Measurements from ENCODE around the gene INTS1. TPM values are rescaled to one million over a fixed set of nuclear protein-coding genes. Genes with fewer than 3 reads are reported as not detected.

Gene INTS1
- total RNA-seq, 2 donors from 2014 or later, result 79.0 to 153 TPM

DNA sequence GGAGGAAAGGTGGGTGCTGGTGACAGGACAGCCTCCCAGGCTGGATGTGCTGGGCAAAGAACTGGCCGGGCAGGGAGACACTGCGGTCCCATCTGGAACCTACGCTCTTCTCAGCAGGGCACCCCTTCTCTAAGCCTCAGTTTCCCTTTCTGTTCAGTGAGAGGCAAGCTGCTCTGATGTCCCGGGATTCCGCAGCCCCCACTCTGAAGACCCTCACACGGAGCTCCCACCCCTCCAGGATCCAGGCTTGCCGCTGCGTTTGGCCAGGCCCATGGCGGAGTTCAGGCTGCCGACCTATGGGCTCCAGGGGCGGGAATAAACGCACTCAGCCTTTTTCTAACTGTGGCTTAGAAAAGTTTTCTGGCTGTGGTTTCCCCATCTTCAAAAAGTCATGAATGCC lies 10.2 kb upstream of the INTS1 start:
- DNase-seq (ENCODE audit: low spot score), result no peak
- Mint-ChIP-seq H3K27me3 (peaks cover 0 to 11% of the 10 kb centered on the region in 2 donors), H3K27ac (no peak overlapping the region), H3K9me3 (peaks cover 3% of the 10 kb centered on the region), H3K36me3 (peaks cover 5% of the 10 kb centered on the region), H3K4me3 (no peak overlapping the region), H3K4me1 (ENCODE audit: low read depth in 2 of 2) (no peaks in the 10 kb centered on the region)
- ATAC-seq, result no peak

DNA sequence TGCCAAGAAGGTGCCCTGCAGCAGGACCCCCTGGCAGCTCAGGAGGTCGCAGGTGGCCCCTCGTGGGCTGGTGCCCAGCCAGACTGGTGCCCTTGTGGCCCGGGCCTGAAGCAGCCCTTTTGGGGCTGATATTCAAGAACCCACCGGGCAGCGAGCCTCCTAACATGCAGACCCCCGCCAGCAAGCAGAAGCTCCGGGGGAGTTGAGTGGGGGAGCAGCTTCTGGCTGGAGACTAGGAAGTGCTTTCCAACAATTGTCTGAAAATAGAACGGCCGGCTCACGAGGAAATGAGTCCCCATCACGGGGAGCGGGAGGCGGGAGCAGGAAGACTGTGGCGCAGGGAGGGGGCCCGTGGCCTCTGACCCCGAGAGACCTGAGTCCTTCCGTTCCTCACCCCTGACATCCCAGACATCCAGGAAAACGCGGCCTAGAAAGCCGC lies 9.5 kb upstream of the INTS1 start:
- DNase-seq (ENCODE audit: low spot score) (no peak), ATAC-seq (no peak)
- Mint-ChIP-seq H3K4me1 (ENCODE audit: low read depth in 2 of 2) (no peaks in the 10 kb centered on the region), H3K4me3 (no peak overlapping the region), H3K36me3 (no peaks in the 10 kb centered on the region), H3K27ac (no peak overlapping the region), H3K27me3 (peaks cover 0 to 7% of the 10 kb centered on the region in 2 donors), H3K9me3 (no peaks in the 10 kb centered on the region)

DNA sequence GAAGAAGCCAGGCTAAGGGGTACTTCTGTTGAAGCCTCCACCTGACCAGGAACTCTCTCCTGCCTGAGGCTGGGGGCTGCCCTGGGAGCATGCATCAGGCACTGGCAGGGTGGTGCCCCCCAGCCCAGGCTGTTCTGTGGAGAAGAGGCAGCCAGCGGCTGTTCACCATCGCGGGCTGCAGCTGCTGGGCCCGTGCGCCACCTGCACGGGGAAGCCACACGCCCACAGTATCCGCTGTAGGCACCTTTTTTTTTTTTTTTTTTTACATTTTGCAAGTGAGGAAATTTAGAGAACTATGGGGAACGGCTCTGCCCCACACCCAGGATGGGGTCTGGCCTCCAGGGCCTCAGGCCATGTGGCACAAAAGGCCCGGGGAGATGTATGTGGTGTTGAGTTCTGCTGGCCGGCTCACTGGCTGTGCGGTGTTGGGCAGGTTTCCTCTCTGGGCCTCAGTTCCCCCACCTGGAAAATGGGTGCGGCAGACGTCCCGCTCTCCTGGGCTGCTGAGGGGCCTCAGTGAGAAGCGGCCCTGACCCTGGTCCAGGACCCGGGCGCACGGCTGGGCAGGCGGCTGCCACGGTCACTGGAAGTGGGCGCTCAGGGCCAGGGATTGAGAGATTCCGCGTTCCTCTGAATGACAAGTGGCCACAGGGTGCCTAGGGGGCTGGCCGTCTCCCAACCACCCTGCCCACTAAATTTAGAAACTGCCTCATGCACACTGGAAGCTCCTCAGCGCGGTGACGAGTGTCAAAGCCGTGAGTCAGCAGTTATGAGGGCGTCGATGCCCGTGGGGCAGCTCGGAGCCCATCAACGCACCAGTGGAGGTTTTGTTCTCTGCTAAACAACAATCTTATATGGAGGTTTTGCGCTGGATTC lies 8.8 kb upstream of the INTS1 start:
- DNase-seq (ENCODE audit: low spot score) (no peak), ATAC-seq (peak; percentile 37 to 70)
- Mint-ChIP-seq H3K27me3 (peaks cover 0 to 11% of the 10 kb centered on the region in 2 donors), H3K27ac (no peak overlapping the region), H3K9me3 (no peaks in the 10 kb centered on the region), H3K4me3 (no peak overlapping the region), H3K36me3 (no peaks in the 10 kb centered on the region), H3K4me1 (ENCODE audit: low read depth in 2 of 2) (peaks cover 0 to 3% of the 10 kb centered on the region in 2 donors)

DNA sequence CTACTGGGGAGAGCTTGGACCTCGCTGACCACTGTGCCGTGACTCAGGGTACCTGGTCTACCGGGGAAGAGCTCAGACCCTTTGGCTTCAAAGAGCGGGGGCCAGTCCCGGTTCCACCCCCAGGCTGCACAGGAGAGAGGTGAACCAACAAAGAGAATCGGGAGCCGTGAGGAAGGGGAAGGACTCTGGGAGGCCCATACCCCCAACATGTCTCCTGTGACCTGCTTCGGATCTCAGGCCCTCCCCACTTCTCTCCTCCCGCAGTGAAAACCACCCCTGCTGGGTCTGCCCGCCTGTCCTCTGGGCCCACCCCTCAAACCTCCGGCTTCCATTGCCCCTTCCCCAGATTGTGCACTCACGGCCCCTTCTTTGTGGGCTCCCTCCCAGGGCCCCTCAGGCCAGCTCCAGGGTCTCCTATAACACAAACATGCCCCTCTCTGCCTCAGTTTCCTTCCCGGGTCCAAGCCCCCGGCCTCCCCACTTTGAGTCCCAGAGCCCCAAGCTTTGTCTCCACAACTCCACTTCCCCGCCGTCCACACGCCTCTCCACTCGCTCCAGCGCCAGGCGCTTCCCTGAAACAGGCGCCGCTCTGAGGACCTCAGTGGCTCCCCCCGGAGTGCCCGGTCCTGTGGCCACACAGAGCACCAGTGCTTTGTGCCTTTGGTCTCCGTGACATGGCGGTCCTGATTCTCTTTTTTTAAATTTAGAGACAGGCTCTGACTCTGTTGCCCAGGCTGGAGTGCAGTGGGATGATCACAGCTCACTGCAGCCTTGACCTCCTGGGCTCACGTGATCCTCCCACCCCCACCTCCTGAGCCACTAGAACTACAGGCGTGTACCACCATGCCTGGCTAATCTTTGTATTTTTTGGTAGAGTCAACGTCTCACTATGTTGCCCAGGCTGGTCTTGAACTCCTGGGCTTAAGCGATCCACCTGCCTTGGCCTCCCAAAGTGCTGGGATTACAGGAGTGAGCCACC lies 7.5 kb upstream of the INTS1 start:
- H3K4me3 Mint-ChIP-seq, result no peak overlapping the region

DNA sequence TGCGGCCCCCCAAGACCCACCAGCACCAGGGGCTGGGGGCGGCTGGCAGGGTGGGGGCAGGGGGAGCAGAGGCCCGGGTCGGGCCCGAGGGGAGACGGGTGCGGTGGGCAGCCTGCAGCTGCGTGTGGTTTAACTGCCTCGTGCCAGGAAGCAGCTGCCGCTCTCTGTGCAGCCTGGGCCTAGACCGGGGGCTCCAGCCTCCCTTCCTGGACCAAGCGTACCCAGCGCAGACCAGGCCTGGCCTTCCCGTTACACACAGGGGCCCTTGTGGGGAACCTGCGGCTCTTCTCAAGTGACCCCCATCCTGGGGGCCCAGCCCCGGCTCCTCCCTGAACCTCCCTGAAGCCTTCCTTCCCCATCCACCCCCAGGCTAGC lies 6.6 kb upstream of the INTS1 start:
- Mint-ChIP-seq H3K4me3 (no peak overlapping the region), H3K4me1 (ENCODE audit: low read depth in 2 of 2) (peaks cover 0 to 8% of the 10 kb centered on the region in 2 donors), H3K27ac (no peak overlapping the region), H3K36me3 (no peaks in the 10 kb centered on the region), H3K9me3 (no peaks in the 10 kb centered on the region), H3K27me3 (peaks cover 6 to 16% of the 10 kb centered on the region in 2 donors)
- DNase-seq (ENCODE audit: low spot score), result no peak
- ATAC-seq, result peak in 1 of 2 donors; percentile 7

More for the DNA sequence above, 7.5 kb upstream of the INTS1 start:
- no peaks in the 10 kb centered on the region for H3K9me3 Mint-ChIP-seq
- peaks cover 0 to 6% of the 10 kb centered on the region in 2 donors for H3K4me1 Mint-ChIP-seq (ENCODE audit: low read depth in 2 of 2)
- no peaks in the 10 kb centered on the region for H3K36me3 Mint-ChIP-seq
- DNase-seq (ENCODE audit: low spot score), result no peak
- ATAC-seq, result no peak
- H3K27ac Mint-ChIP-seq, result no peak overlapping the region
- H3K27me3 Mint-ChIP-seq, result peaks cover 4 to 14% of the 10 kb centered on the region in 2 donors

DNA sequence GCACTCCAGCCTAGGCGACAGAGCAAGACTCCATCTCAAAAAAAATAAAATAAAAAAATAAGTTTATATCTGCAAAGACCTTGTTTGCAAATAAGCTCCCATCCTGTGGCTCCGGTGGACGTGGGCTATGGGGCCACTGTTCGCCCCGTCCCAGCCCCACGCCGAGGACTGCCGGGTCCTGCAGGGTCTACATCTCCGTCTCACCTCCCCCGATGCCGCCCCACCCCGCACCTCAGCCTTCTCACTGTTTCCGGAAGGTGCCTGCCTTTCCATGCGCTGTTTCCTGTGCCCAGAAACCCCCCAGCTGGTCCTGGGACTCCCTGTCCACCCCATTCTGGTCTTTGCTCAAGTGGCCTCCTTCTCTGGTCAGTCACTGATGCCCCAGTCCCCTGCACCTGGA lies 5.0 kb upstream of the INTS1 start:
- Mint-ChIP-seq H3K4me1 (ENCODE audit: low read depth in 2 of 2) (peaks cover 0 to 11% of the 10 kb centered on the region in 2 donors), H3K36me3 (no peaks in the 10 kb centered on the region), H3K4me3 (no peak overlapping the region), H3K27me3 (peaks cover 6 to 18% of the 10 kb centered on the region in 2 donors), H3K9me3 (no peaks in the 10 kb centered on the region), H3K27ac (no peak overlapping the region)
- DNase-seq (ENCODE audit: low spot score) (no peak), ATAC-seq (no peak)

DNA sequence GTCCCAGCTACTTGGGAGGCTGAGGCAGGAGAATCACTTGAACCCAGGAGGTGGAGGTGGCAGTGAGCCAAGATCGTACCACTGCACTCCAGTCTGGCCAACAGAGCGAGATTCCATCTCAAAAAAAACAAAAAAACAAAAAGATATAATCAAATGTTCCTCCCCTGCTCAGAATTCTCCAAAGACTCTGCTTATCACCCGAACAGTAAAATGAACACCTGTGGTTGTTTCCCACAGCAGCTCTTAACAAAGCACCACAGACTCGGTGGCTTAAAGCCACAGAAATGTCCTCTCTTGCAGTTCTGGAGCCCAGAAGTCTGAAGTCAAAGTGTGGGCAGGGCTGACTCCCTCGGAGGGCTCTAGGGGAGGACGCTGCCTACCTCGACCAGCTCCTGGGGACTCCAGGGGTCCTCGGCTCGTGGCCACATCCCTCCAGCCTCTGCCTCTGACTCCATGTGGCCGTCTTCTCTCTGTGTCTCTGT lies 4.1 kb upstream of the INTS1 start:
- DNase-seq (ENCODE audit: low spot score) (no peak), ATAC-seq (no peak)
- peaks cover 6 to 18% of the 10 kb centered on the region in 2 donors for H3K27me3 Mint-ChIP-seq
- H3K9me3 Mint-ChIP-seq, result no peaks in the 10 kb centered on the region
- H3K4me1 Mint-ChIP-seq (ENCODE audit: low read depth in 2 of 2), result peaks cover 3 to 13% of the 10 kb centered on the region in 2 donors
- H3K36me3 Mint-ChIP-seq, result no peaks in the 10 kb centered on the region
- H3K4me3 Mint-ChIP-seq, result no peak overlapping the region
- no peak overlapping the region for H3K27ac Mint-ChIP-seq

DNA sequence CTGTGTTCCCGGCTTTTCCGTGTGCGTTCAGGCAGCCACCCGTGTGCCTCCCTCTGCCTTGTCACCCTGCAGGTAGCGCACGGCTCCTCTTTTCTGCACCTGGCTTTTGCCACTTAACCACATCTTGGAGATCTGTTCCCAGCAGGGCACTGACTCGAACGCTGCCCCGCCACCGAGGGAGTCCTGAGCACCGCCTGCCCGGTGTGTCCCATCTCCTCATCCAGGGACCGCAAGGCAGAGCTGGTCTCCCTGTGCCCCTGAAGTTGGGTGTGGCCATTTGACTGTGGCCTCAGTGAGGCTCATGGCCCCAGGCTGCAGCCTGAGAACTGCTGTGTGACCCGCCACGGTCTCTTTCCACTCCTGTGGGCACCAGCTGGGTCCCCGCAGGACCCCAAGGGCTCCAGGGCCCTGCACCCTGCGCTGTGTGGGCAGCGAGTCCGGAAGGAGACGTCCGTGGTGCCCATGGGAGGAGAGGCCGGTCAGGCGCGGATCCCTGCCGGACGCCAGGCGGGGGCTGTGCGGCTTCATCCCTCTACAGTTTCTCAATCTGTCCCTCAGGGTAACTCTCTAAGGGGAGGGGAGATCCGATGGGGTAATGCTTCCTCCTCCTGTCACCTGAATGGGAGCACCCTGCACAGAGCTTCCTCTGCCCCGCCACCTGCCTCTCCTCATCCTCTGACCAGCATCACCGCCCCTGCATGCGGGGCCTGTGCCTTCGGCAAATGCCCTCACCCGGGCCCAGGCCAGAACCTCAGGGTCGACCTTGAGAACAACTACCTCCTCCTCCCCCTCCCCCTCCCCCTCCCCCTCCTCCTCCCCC lies 1.8 kb upstream of the INTS1 start:
- ATAC-seq (no peak), DNase-seq (ENCODE audit: low spot score) (no peak)
- H3K4me1 Mint-ChIP-seq (ENCODE audit: low read depth in 2 of 2), result peaks cover 18 to 28% of the 10 kb centered on the region in 2 donors
- H3K4me3 Mint-ChIP-seq, result peak overlapping the region; percentile 80
- H3K27me3 Mint-ChIP-seq, result peaks cover 6 to 10% of the 10 kb centered on the region in 2 donors
- no peak overlapping the region for H3K27ac Mint-ChIP-seq
- no peaks in the 10 kb centered on the region for H3K9me3 Mint-ChIP-seq
- H3K36me3 Mint-ChIP-seq, result peaks cover 6% of the 10 kb centered on the region

DNA sequence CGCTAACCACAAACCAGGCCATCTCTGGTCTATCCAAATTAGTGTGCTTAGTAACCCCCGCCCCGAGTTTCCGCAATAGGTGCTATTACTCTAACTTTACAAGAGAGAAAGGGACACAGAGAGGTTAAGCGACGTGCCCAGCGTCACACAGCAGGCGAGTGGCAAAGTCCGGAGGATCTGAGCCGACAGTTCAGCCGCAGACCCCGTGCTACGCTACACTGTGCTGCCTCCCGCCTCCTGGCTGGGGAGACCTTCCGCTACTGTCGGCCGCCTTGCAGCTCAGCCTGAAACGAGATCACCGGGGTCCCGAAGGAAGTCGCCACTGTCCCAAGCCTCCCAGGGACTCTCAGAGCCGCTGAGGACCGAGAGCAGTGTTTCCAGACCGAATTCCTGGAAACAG lies 799 bp downstream of the INTS1 start:
- H3K27ac Mint-ChIP-seq, result peak overlapping the region; percentile 78 to 84
- H3K4me3 Mint-ChIP-seq, result peak overlapping the region; percentile 91
- peaks cover 6% of the 10 kb centered on the region for H3K36me3 Mint-ChIP-seq
- no peak for DNase-seq (ENCODE audit: low spot score)
- H3K4me1 Mint-ChIP-seq (ENCODE audit: low read depth in 2 of 2), result peaks cover 18 to 32% of the 10 kb centered on the region in 2 donors
- no peaks in the 10 kb centered on the region for H3K9me3 Mint-ChIP-seq
- no peak for ATAC-seq
- peaks cover 6 to 7% of the 10 kb centered on the region in 2 donors for H3K27me3 Mint-ChIP-seq

DNA sequence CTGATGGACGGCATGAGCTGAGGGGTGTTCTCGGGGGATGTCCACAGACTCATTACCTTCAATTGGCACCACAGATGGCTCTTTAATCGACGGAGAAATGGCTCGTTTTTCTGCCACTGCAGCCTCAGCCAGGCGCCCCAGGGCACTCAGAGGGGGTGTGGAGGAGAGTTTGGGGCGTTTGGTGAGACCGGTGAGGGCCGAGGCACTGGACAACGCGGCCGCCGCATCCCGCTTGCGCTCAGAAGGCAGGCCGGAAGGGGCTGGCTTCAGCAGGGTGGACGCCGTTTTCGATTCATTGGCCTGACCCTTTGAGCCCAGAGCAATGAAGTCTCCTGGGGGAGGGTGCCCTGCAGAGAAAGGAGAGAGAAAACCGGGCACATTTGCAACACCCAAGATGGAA lies 1.3 kb downstream of the INTS1 start:
- peaks cover 6% of the 10 kb centered on the region for H3K36me3 Mint-ChIP-seq
- peak overlapping the region; percentile 91 for H3K4me3 Mint-ChIP-seq
- no peaks in the 10 kb centered on the region for H3K9me3 Mint-ChIP-seq
- H3K27me3 Mint-ChIP-seq, result peaks cover 6 to 7% of the 10 kb centered on the region in 2 donors
- ATAC-seq, result no peak
- H3K27ac Mint-ChIP-seq, result peak overlapping the region; percentile 78 to 84
- no peak for DNase-seq (ENCODE audit: low spot score)
- H3K4me1 Mint-ChIP-seq (ENCODE audit: low read depth in 2 of 2), result peaks cover 18 to 31% of the 10 kb centered on the region in 2 donors

DNA sequence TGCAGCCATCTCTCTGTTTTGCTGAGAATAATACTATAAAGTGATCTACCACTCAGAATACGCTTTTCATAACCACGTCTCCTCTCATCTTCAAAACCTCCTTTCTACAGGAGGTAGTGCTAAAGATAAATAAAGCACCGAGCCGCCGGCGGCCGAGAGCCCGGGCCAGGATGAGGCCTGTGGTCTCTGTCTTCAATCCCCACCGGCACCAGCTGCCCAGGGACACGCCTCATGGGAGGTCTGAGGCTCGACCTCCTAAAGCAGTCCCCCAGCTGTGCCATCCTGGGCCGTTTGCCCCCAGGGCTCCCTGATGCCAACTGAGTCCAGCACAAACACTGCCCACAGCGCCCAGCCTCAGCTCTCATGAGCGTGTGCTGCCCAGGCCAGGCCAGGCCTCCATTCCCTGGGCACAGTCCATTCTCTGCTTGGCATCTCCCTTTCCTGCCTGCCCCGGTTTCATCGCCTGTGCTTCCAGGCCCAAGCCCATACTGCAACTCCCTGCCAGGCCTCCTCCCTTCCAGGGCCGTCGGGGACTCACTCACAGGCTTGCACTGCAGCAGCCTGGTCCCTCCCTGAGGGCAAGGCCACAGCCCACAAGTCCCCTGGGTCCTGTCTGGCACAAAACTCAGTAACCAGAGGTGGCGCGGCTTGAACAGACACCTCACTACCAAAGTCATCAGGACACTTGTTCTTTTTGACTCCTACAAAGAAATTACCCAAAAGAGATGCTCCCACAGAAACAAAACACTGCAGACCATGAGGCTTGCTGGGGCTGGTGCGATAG lies 2.5 kb downstream of the INTS1 start:
- DNase-seq (ENCODE audit: low spot score), result no peak
- Mint-ChIP-seq H3K36me3 (peaks cover 6% of the 10 kb centered on the region), H3K9me3 (no peaks in the 10 kb centered on the region)

DNA sequence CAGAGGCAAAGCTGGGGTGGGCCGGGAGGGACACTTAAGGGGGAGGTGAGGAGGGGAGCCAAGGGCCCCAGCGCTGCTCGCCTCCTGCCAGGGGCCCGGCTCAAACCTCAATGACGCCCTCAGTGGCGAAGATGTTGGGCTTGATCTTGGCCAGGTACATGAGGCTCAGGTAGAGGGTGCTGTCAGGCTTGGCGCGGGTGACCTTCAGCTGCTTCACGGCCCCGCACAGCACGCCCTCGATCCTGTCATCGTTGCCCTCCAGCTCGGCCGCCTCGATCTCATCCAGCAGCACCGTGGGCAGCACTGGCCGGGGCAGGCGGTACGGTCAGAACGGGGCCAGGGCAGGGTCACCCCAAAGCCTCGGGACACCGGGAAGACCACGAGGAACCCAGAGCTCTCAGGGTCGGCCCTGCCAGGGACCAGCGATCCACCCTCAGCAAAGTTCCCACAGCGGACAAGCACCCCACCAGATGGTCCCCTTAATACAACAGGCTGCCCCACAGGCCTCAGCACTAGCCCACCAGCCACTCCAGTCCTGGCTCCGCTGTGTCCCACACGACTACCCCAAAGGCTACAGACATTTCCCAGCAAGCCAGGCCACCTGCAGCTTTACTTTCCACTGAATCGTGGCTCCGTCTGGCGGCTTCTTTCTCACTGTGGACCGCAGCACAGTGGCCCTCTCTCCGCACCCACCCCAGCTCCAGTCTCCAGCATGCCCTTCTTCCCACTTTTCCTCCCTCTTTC lies 4.0 kb downstream of the INTS1 start:
- H3K4me3 Mint-ChIP-seq, result no peak overlapping the region
- no peak overlapping the region for H3K27ac Mint-ChIP-seq
- DNase-seq (ENCODE audit: low spot score), result no peak
- peaks cover 6% of the 10 kb centered on the region for H3K36me3 Mint-ChIP-seq
- no peak for ATAC-seq
- peaks cover 18 to 26% of the 10 kb centered on the region in 2 donors for H3K4me1 Mint-ChIP-seq (ENCODE audit: low read depth in 2 of 2)
- H3K27me3 Mint-ChIP-seq, result no peaks in the 10 kb centered on the region
- H3K9me3 Mint-ChIP-seq, result no peaks in the 10 kb centered on the region

More for the DNA sequence above, 2.5 kb downstream of the INTS1 start:
- ATAC-seq, result no peak
- peak overlapping the region in 1 of 2 donors; percentile 78 for H3K27ac Mint-ChIP-seq
- H3K4me1 Mint-ChIP-seq (ENCODE audit: low read depth in 2 of 2), result peaks cover 18 to 27% of the 10 kb centered on the region in 2 donors
- peaks cover 2 to 4% of the 10 kb centered on the region in 2 donors for H3K27me3 Mint-ChIP-seq
- peak overlapping the region; percentile 91 for H3K4me3 Mint-ChIP-seq

Data from natural killer cell treated with Interleukin-12 subunit alpha and Interleukin-12 subunit beta and Interleukin-15 and Interleukin-18, amount 100 ng/mL, for 72 hours (primary cell).